C4-2B (cell line): ENCODE data around the gene KRTAP10-8.

ENCODE experiments used
- H3K27ac ChIP-seq: fragments of 450-650 bp; 2 replicates; pipeline ENCODE4 v1.5.1; 2017
- CTCF ChIP-seq: fragments of 450-650 bp; conservative IDR thresholded peaks from 2 replicates; pipeline ENCODE4 v1.5.1; 2017; ENCODE audit warnings: mild to moderate bottlenecking
- ZFX ChIP-seq: fragments of 450-650 bp; IDR thresholded peaks from 2 replicates; pipeline ENCODE4 v1.6.1; 2017

KRTAP10-8 gene, protein sequence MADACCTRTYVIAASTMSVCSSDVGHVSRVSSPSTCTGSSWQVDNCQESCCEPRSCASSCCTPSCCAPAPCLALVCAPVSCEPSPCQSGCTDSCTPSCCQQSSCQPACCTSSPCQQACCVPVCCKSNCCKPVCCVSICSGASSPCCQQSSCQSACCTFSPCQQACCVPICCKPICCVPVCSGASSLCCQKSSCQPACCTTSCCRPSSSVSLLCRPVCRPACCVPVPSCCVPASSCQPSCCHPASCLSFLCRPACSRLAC

GRCh38 chr21:44612029-44612486, at the start of gene KRTAP10-8:
Gene KRTAP10-8, plus strand, starts transcription at chr21:44612079. Its CDS starts 22 bp downstream, at chr21:44612101.
- H3K27ac ChIP-seq, result no peak within 1 kb of the TSS
- no peak for TF ChIP-seq CTCF
- no peak for TF ChIP-seq ZFX

DNA sequence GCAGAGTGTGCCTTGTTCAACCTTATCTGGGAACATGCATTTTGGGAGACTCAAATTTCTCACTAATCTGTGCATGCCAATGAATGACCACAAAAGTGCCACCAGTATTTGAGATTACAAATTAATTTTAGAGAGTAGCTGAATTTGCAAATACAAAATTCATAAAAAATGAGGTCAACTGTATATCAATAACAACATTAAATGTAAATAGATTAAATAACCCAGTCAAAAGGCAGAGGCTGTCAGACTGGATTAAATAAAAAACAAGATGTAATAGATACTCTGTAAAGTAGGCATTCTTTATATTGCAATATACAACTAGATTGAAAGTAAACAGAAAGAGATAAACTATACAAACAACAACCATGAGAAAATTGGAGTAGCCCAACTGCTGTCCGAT, 47.8 kb upstream of the KRTAP10-8 start:
- TF ChIP-seq CTCF (no peak), ZFX (no peak)
- H3K27ac ChIP-seq, result no peak overlapping the region

DNA sequence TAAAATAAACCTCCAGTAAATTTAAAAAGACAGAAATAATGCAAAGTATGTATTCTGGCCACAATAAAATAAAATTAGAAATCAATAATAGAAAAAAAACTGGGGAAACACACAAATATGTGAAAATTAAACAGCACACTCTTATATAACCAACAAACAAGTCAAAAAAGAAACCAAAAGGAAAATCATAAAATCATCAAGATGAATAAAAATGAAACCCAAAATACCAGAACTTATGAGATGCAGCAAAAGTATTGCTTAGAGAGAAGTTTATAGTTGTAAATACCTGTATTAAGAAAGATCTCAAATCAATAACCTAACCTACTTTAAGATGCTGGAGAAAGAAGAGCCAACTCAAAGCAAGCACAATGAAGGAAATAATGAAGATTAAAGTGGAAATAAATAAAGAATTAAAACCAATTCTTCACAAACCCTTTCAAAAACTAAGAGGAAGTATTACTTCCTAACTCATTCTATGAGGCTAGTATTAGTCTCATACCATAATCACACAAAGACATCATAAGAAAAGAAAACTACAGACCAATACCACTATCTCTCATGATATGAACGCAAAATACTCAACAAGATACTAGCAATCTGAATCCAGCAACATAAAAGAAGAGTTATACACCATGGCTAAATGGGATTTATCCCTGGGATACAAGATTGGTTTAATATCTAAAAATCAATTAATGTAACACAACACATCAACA, 46.8 kb upstream of the KRTAP10-8 start:
- TF ChIP-seq ZFX (no peak), CTCF (no peak)
- H3K27ac ChIP-seq, result no peak overlapping the region

GRCh38 chr21:44566403-44566802, 45.5 kb upstream of the KRTAP10-8 start:
- H3K27ac ChIP-seq, result no peak overlapping the region

DNA sequence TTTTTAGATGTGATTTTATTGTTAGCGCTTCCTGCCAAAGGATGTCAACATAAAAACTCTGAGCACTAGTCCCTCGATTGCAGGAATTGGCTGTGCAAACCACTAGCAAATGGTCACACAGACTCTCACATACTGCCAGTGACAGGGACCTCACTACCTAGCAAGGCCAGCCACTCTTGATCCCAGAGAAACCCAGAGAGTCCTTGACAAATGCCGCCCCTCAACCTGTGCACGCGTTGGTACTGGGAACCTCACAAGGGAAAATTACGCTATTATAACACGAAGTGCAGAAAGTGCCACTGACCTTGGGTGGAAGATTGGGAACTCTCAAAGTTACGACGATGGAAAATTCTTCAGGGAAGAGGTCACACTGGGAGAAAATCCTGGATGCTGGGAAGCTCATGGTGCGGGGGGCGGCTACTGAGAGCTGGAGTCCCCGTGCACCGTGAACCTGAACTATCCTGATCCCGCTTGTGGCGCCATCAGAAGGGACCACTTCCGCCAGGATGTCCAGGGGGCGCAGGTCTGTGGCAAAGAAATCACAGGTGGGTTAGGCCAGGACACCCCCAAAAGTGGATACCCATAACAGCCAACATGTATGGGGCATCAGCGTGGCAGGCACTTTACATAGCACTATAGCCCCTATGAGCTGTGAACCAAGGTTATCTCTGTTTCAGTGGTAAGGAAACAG, 44.3 kb upstream of the KRTAP10-8 start:
- TF ChIP-seq ZFX (no peak), CTCF (no peak)
- H3K27ac ChIP-seq, result no peak overlapping the region

More at GRCh38 chr21:44566403-44566802, 45.5 kb upstream of the KRTAP10-8 start:
- TF ChIP-seq CTCF (no peak), ZFX (no peak)

GRCh38 chr21:44568261-44568660, 43.6 kb upstream of the KRTAP10-8 start:
- no peak for TF ChIP-seq ZFX
- TF ChIP-seq CTCF, result no peak
- no peak overlapping the region for H3K27ac ChIP-seq
